ENCODE measurements around the gene WDR38.

WDR38 gene

GRCh38 chr9:124818431-124819281 is 34.6 kb upstream of the WDR38 start:
- TF ChIP-seq GATA2 (IDR thresholded peaks at IDR 0.05; ENCODE audit: low read depth, low read length) (peak; percentile 94), GATA3 (IDR thresholded peaks at IDR 0.05; ENCODE audit: low read depth, low read length) (no peak)

- TF ChIP-seq GATA3 (IDR thresholded peaks at IDR 0.05; ENCODE audit: low read depth, low read length), result no peak
- TF ChIP-seq GATA2 (IDR thresholded peaks at IDR 0.05; ENCODE audit: low read depth, low read length), result no peak
These were observed 32.3 kb upstream of the WDR38 start for GRCh38 chr9:124820698-124821623.

- TF ChIP-seq GATA3 (IDR thresholded peaks at IDR 0.05; ENCODE audit: low read depth, low read length) (no peak), GATA2 (IDR thresholded peaks at IDR 0.05; ENCODE audit: low read depth, low read length) (no peak)
These were observed 24.5 kb upstream of the WDR38 start for GRCh38 chr9:124828489-124829333.

GRCh38 chr9:124829334-124829669 is 24.0 kb upstream of the WDR38 start:
- TF ChIP-seq GATA2 (IDR thresholded peaks at IDR 0.05; ENCODE audit: low read depth, low read length), result no peak
- TF ChIP-seq GATA3 (IDR thresholded peaks at IDR 0.05; ENCODE audit: low read depth, low read length), result no peak

- TF ChIP-seq GATA3 (IDR thresholded peaks at IDR 0.05; ENCODE audit: low read depth, low read length) (no peak), GATA2 (IDR thresholded peaks at IDR 0.05; ENCODE audit: low read depth, low read length) (no peak)
These were observed 22.7 kb upstream of the WDR38 start for GRCh38 chr9:124830593-124830992.

- TF ChIP-seq GATA3 (IDR thresholded peaks at IDR 0.05; ENCODE audit: low read depth, low read length) (no peak), GATA2 (IDR thresholded peaks at IDR 0.05; ENCODE audit: low read depth, low read length) (no peak)
These were observed 21.5 kb upstream of the WDR38 start for GRCh38 chr9:124831642-124832364.

GRCh38 chr9:124834591-124834990 is 18.7 kb upstream of the WDR38 start:
- TF ChIP-seq GATA2 (IDR thresholded peaks at IDR 0.05; ENCODE audit: low read depth, low read length), result no peak
- TF ChIP-seq GATA3 (IDR thresholded peaks at IDR 0.05; ENCODE audit: low read depth, low read length), result no peak

- TF ChIP-seq GATA2 (IDR thresholded peaks at IDR 0.05; ENCODE audit: low read depth, low read length), result no peak
- no peak for TF ChIP-seq GATA3 (IDR thresholded peaks at IDR 0.05; ENCODE audit: low read depth, low read length)
These were observed 18.2 kb upstream of the WDR38 start for GRCh38 chr9:124835026-124835557.

GRCh38 chr9:124839612-124840299 is 13.5 kb upstream of the WDR38 start:
- TF ChIP-seq GATA2 (IDR thresholded peaks at IDR 0.05; ENCODE audit: low read depth, low read length) (no peak), GATA3 (IDR thresholded peaks at IDR 0.05; ENCODE audit: low read depth, low read length) (no peak)

- no peak for TF ChIP-seq GATA3 (IDR thresholded peaks at IDR 0.05; ENCODE audit: low read depth, low read length)
- no peak for TF ChIP-seq GATA2 (IDR thresholded peaks at IDR 0.05; ENCODE audit: low read depth, low read length)
These were observed 12.9 kb upstream of the WDR38 start for GRCh38 chr9:124840300-124840833.

- TF ChIP-seq GATA3 (IDR thresholded peaks at IDR 0.05; ENCODE audit: low read depth, low read length), result no peak
- TF ChIP-seq GATA2 (IDR thresholded peaks at IDR 0.05; ENCODE audit: low read depth, low read length), result no peak
These were observed 12.0 kb upstream of the WDR38 start for GRCh38 chr9:124841075-124841821.
